GM19043 (cell line): ENCODE measurements around the gene FAM110A.
"Not testable (repeated sequence)": the region's sequence is repeated elsewhere in the genome, so short reads cannot be mapped to it uniquely, and the experiment has no call there.

Experiments
- ATAC-seq: cut with Tn5 transposase; IDR thresholded peaks from one replicate; pipeline ENCODE4 v1.9.1; 2021; ENCODE audit warnings: low read depth; ENCODE audit not compliant: unreplicated experiment

FAM110A gene

GRCh38 chr20:892371-892770 is 58.9 kb downstream of the FAM110A start:
- ATAC-seq, result not testable (repeated sequence)
